Transverse colon (tissue), 4 donors: Measurements from ENCODE around the gene CAT.

Experiments
- CTCF ChIP-seq, 5 experiments: fragments of 200-600 bp in 3 of 5; fragments of 450-650 bp in 2 of 5; sonication (generic) in 3 of 5; IDR thresholded peaks; 1 replicate in 2 of 5; 2 replicates in 3 of 5; pipeline ENCODE4 v1.5.1; 2016 to 2017; ENCODE audit warnings: antibody characterized with exemption in 5 of 5, inconsistent platforms in 3 of 5, mild to moderate bottlenecking in 2 of 5, moderate library complexity in 1 of 5
- POLR2A ChIP-seq: fragments of 450-650 bp; IDR thresholded peaks from one replicate; pipeline ENCODE4 v1.6.1; 2016; ENCODE audit warnings: antibody characterized with exemption, mild to moderate bottlenecking, moderate library complexity
- POLR2AphosphoS5 ChIP-seq, 3 donors: sonication (generic); formaldehyde crosslinking; IDR thresholded peaks; one replicate each; pipeline ENCODE4 v1.6.1; 2016; ENCODE audit warnings: antibody characterized with exemption in 3 of 3

GRCh38 chr11:34425867-34426266 is 12.9 kb upstream of the CAT start:
- TF ChIP-seq CTCF (IDR thresholded peaks at IDR 0.05) (no peak), POLR2AphosphoS5 (IDR thresholded peaks at IDR 0.05) (no peak), POLR2A (no peak)
